GM23338 (cell line): ENCODE data around the gene ARF6.

Source experiments
- CTCF ChIP-seq, 2 experiments: fragments of 200-600 bp in 1 of 2; sonication (generic) in 1 of 2; conservative IDR thresholded peaks; 2 replicates each; pipeline versions ENCODE4 v1.5.1 to v1.6.1; 2016 to 2017; ENCODE audit warnings: antibody characterized with exemption in 2 of 2, low read depth in 2 of 2, mild to moderate bottlenecking in 2 of 2, moderate library complexity in 1 of 2
- ETS1 ChIP-seq: IDR thresholded peaks from 2 replicates; pipeline ENCODE4 v1.6.1; 2016; ENCODE audit warnings: antibody characterized with exemption
- EZH2 ChIP-seq: fragments of 200-600 bp; sonication (generic); IDR thresholded peaks from one replicate; pipeline ENCODE4 v1.8.0; 2017; ENCODE audit warnings: antibody characterized with exemption, mild to moderate bottlenecking, low read depth; ENCODE audit not compliant: unreplicated experiment
- JUNB ChIP-seq: IDR thresholded peaks from one replicate; pipeline ENCODE4 v1.6.1; 2016; ENCODE audit warnings: antibody characterized with exemption; ENCODE audit not compliant: unreplicated experiment
- POLR2AphosphoS5 ChIP-seq: IDR thresholded peaks from 2 replicates; pipeline ENCODE4 v1.6.1; 2016; ENCODE audit warnings: antibody characterized with exemption, low read depth

- TF ChIP-seq JUNB (no peak), CTCF (conservative IDR thresholded peaks at IDR 0.05; ENCODE audit: low read depth in 2 of 2) (no peak), POLR2AphosphoS5 (no peak), ETS1 (no peak), EZH2 (no peak)
Observed at GRCh38 chr14:49870908-49871307, 22.0 kb upstream of the ARF6 start.
